Memory B cell (primary cell): ENCODE data around the gene EDN2.

Source experiments
- ATAC-seq: fragments of 150-1000 bp; cut with Tn5 transposase; 2 replicates; pipeline ENCODE4 v1.10.0; 2021; ENCODE audit warnings: low read depth, mild to moderate bottlenecking, moderate library complexity
- DNase-seq, 2 donors: peaks; one replicate each; pipeline ENCODE4 v3.0.0; 2022; ENCODE audit warnings: low spot score in 2 of 2
- H3K27ac Mint-ChIP-seq: one replicate; pipeline ENCODE4 v1.8.0; 2022; ENCODE audit warnings: mild to moderate bottlenecking, moderate library complexity, mixed read lengths
- H3K27me3 Mint-ChIP-seq: one replicate; pipeline ENCODE4 v1.8.0; 2022; ENCODE audit warnings: mixed read lengths
- H3K36me3 Mint-ChIP-seq: one replicate; pipeline ENCODE4 v1.8.0; 2022; ENCODE audit warnings: mild to moderate bottlenecking, mixed read lengths
- H3K4me1 Mint-ChIP-seq: one replicate; pipeline ENCODE4 v1.8.0; 2022; ENCODE audit warnings: mixed read lengths
- H3K4me3 Mint-ChIP-seq: one replicate; pipeline ENCODE4 v1.8.0; 2022; ENCODE audit warnings: mild to moderate bottlenecking, moderate library complexity, mixed read lengths
- H3K9me3 Mint-ChIP-seq: one replicate; pipeline ENCODE4 v1.8.0; 2022; ENCODE audit warnings: mixed read lengths

The EDN2 gene

GRCh38 chr1:41431490-41432350 is 52.8 kb downstream of the EDN2 start:
- no peak overlapping the region for H3K27ac Mint-ChIP-seq
- DNase-seq (no peak), ATAC-seq (no peak)
- H3K4me1 Mint-ChIP-seq, result no peaks in the 10 kb centered on the region
- peaks cover 29% of the 10 kb centered on the region for H3K27me3 Mint-ChIP-seq
- H3K36me3 Mint-ChIP-seq, result no peaks in the 10 kb centered on the region
- no peaks in the 10 kb centered on the region for H3K9me3 Mint-ChIP-seq
- no peak overlapping the region for H3K4me3 Mint-ChIP-seq

- no peak for ATAC-seq
- no peak overlapping the region for H3K27ac Mint-ChIP-seq
- H3K4me1 Mint-ChIP-seq, result no peaks in the 10 kb centered on the region
- no peaks in the 10 kb centered on the region for H3K9me3 Mint-ChIP-seq
- no peak overlapping the region for H3K4me3 Mint-ChIP-seq
- DNase-seq, result no peak
- no peaks in the 10 kb centered on the region for H3K36me3 Mint-ChIP-seq
- peaks cover 28% of the 10 kb centered on the region for H3K27me3 Mint-ChIP-seq
Measured at GRCh38 chr1:41430582-41430981, 53.9 kb downstream of the EDN2 start.

GRCh38 chr1:41430069-41430468 is 54.4 kb downstream of the EDN2 start:
- Mint-ChIP-seq H3K36me3 (no peaks in the 10 kb centered on the region), H3K4me3 (no peak overlapping the region), H3K4me1 (no peaks in the 10 kb centered on the region), H3K27me3 (peaks cover 27% of the 10 kb centered on the region), H3K27ac (no peak overlapping the region), H3K9me3 (no peaks in the 10 kb centered on the region)
- no peak for DNase-seq
- ATAC-seq, result no peak

- Mint-ChIP-seq H3K27ac (no peak overlapping the region), H3K36me3 (no peaks in the 10 kb centered on the region), H3K9me3 (no peaks in the 10 kb centered on the region), H3K27me3 (peaks cover 24% of the 10 kb centered on the region), H3K4me1 (no peaks in the 10 kb centered on the region), H3K4me3 (no peak overlapping the region)
- no peak for DNase-seq
- ATAC-seq, result no peak
Measured at GRCh38 chr1:41429641-41430035, 54.8 kb downstream of the EDN2 start.
